ENCODE data around the gene GOLGA6L6.
"Not testable (repeated sequence)": the region's sequence is repeated elsewhere in the genome, so short reads cannot be mapped to it uniquely, and the experiment has no call there.

- TF ChIP-seq CTCF (IDR thresholded peaks at IDR 0.05; ENCODE audit: insufficient read depth, low read length, poor library complexity, severe bottlenecking); EZH2phosphoT487 (conservative IDR thresholded peaks at IDR 0.05; ENCODE audit: low read length): not testable (repeated sequence)
Measured at GRCh38 chr15:20501512-20502222, 39.9 kb downstream of the GOLGA6L6 start.
